Measurements from ENCODE around the gene ADGRG6. TPM values are rescaled to one million over a fixed set of nuclear protein-coding genes. Genes with fewer than 3 reads are reported as not detected.

Gene ADGRG6
- total and polyA plus RNA-seq, 2 donors (not counting 1 experiment from before 2014, with no cell fraction given): 0.03 TPM; not detected in 1

DNA sequence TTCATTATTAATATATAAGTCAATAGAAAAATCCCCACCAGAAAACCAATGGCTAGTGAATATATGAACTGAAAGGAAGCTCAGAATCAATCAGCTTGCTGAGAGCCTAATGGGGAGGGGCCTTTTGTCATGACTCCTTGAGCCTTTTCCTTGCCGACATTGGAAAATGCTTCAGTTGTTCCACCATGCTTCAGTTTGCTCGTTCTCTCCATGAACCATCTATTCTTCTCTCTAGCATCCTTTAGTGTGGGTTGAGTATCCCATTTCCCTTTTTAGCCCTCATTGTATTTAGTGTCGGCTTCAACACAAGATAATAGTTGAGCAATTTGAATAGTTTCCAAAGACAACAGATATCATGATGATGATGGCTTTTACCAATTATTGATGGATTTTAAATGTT, 139.9 kb downstream of the ADGRG6 start:
- H3K79me2 ChIP-seq (ENCODE audit: control insufficient read depth, insufficient read depth, low read length): no peaks in the 10 kb centered on the region
- H2AFZ ChIP-seq (ENCODE audit: insufficient read depth, low read depth, low read length, poor library complexity, severe bottlenecking): no peak overlapping the region
- CTCF ChIA-PET: no interaction called here
- Mint-ChIP-seq H3K4me1 (no peaks in the 10 kb centered on the region), H3K9me3 (ENCODE audit: insufficient read depth) (no peaks in the 10 kb centered on the region), H3K27ac (no peak overlapping the region), H3K27me3 (peaks cover 9% of the 10 kb centered on the region), H3K4me3 (no peak overlapping the region)
- H4K20me1 ChIP-seq (ENCODE audit: control insufficient read depth, insufficient read depth, low read length, poor library complexity, severe bottlenecking): no peaks in the 10 kb centered on the region
- no peaks in the 10 kb centered on the region for H3K36me3 ChIP-seq (replicated peaks in 1 of 2; ENCODE audit: control extremely low read depth in 1 of 2, control insufficient read depth in 1 of 2, extremely low read depth in 1 of 2, insufficient read depth in 2 of 2, low read length in 1 of 2)
- POLR2A ChIA-PET: no interaction called here
- no peak overlapping the region for H3K4me2 ChIP-seq (replicated peaks; ENCODE audit: low read depth, low read length, poor library complexity, severe bottlenecking)
- ATAC-seq (ENCODE audit: low read depth) (no peak), DNase-seq (no peak)
- H3K27me3 ChIP-seq (replicated peaks in 1 of 4; ENCODE audit: control extremely low read depth in 1 of 4, control insufficient read depth in 3 of 4, insufficient read depth in 4 of 4, low read length in 3 of 4): no peaks in the 10 kb centered on the region
- H3K4me3 ChIP-seq (ENCODE audit: control extremely low read depth in 1 of 5, extremely low read depth in 1 of 5, insufficient read depth in 1 of 5, low read depth in 2 of 5, low read length in 4 of 5): no peak overlapping the region
- WGBS (ENCODE audit: insufficient coverage): no CpG with 5 or more reads among the region's 3 CpGs
- no peak overlapping the region for H3K9ac ChIP-seq (ENCODE audit: low read length)
- no peaks in the 10 kb centered on the region for H3K4me1 ChIP-seq (ENCODE audit: control insufficient read depth in 2 of 2, insufficient read depth in 2 of 2, low read length in 2 of 2)
- no peak for TF ChIP-seq CTCF (IDR thresholded peaks at IDR 0.05)
- TF ChIP-seq EZH2 (IDR thresholded peaks at IDR 0.05; ENCODE audit: borderline replicate concordance, insufficient read depth, low read depth, low read length, poor library complexity, severe bottlenecking): no peak
- H3K27ac ChIP-seq (ENCODE audit: low read length in 2 of 2): no peak overlapping the region
- intact Hi-C loops (cut with micrococcal nuclease): no loop called here
- H3K9me3 ChIP-seq (ENCODE audit: control extremely low read depth in 1 of 3, control insufficient read depth in 2 of 3, insufficient read depth in 1 of 3, low read length in 2 of 3): no peaks in the 10 kb centered on the region

DNA sequence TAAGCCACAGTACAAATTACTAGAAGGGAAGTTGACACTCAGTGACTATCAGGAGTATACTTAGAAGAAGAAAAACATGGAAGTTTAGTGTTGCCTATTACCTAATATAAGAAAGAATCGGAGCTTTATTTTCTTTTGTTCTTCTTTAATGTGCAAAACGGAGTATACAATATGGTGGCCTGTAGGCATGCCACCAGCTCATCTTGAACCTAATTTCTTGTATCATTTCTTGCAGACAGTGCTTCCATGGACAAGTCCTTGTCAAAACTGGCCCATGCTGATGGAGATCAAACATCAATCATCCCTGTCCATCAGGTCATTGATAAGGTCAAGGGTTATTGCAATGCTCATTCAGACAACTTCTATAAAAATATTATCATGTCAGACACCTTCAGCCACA, 141.3 kb downstream of the ADGRG6 start:
- Histone ChIP-seq H3K9me3 (ENCODE audit: control extremely low read depth in 1 of 3, control insufficient read depth in 2 of 3, insufficient read depth in 1 of 3, low read length in 2 of 3) (no peaks in the 10 kb centered on the region), H2AFZ (ENCODE audit: insufficient read depth, low read depth, low read length, poor library complexity, severe bottlenecking) (no peak overlapping the region), H3K27me3 (replicated peaks in 1 of 4; ENCODE audit: control extremely low read depth in 1 of 4, control insufficient read depth in 3 of 4, insufficient read depth in 4 of 4, low read length in 3 of 4) (no peaks in the 10 kb centered on the region), H3K4me2 (replicated peaks; ENCODE audit: low read depth, low read length, poor library complexity, severe bottlenecking) (no peak overlapping the region), H3K4me3 (ENCODE audit: control extremely low read depth in 1 of 5, extremely low read depth in 1 of 5, insufficient read depth in 1 of 5, low read depth in 2 of 5, low read length in 4 of 5) (no peak overlapping the region), H3K9ac (ENCODE audit: low read length) (no peak overlapping the region), H3K4me1 (ENCODE audit: control insufficient read depth in 2 of 2, insufficient read depth in 2 of 2, low read length in 2 of 2) (no peaks in the 10 kb centered on the region), H3K36me3 (replicated peaks in 1 of 2; ENCODE audit: control extremely low read depth in 1 of 2, control insufficient read depth in 1 of 2, extremely low read depth in 1 of 2, insufficient read depth in 2 of 2, low read length in 1 of 2) (no peaks in the 10 kb centered on the region), H3K79me2 (ENCODE audit: control insufficient read depth, insufficient read depth, low read length) (no peaks in the 10 kb centered on the region), H3K27ac (ENCODE audit: low read length in 2 of 2) (no peak overlapping the region), H4K20me1 (ENCODE audit: control insufficient read depth, insufficient read depth, low read length, poor library complexity, severe bottlenecking) (no peaks in the 10 kb centered on the region)
- TF ChIP-seq CTCF (IDR thresholded peaks at IDR 0.05) (no peak), EZH2 (IDR thresholded peaks at IDR 0.05; ENCODE audit: borderline replicate concordance, insufficient read depth, low read depth, low read length, poor library complexity, severe bottlenecking) (no peak)
- ATAC-seq (ENCODE audit: low read depth): no peak
- Mint-ChIP-seq H3K9me3 (ENCODE audit: insufficient read depth) (no peaks in the 10 kb centered on the region), H3K27ac (no peak overlapping the region), H3K4me3 (no peak overlapping the region), H3K27me3 (peaks cover 9% of the 10 kb centered on the region), H3K4me1 (no peaks in the 10 kb centered on the region)
- intact Hi-C loops (cut with micrococcal nuclease): no loop called here
- WGBS (ENCODE audit: insufficient coverage): 75% methylated on average over 1 of the region's 2 CpGs
- POLR2A ChIA-PET: no interaction called here
- no peak for DNase-seq
- CTCF ChIA-PET: no interaction called here

Data from B cell (primary cell).